ENCODE measurements around the gene OSBPL8.
"Not testable (repeated sequence)": the region's sequence is repeated elsewhere in the genome, so short reads cannot be mapped to it uniquely, and the experiment has no call there.

OSBPL8 gene

DNA sequence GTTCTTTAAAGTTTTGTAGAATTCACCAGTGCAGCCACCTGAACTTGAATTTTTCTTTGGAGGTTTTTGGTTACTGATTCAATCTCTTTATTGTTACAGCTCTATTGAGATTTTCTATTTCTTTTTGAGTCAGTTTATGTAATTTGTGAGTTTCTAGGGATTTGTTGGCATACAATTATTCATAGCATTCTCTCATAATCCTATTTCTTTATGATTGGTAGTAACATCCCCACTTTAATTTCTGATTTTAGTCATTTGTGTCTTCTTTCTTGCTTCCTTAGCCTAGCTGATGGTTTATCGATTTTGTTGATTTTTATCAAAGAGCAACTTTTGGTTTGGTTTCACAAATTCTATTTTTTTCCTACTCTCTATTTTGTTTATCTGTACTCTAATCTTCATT, 193.4 kb downstream of the OSBPL8 start:
- 100% methylated on average over 1 of the region's 1 CpG; no CpG with 5 or more reads in 1 of the 2 experiments for WGBS, 2 experiments (ENCODE audit: insufficient coverage in 2 of 2)
- H3K36me3 ChIP-seq (ENCODE audit: control insufficient read depth, insufficient read depth, low read length), result peaks cover 58% of the 10 kb centered on the region

GRCh38 chr12:76364131-76364530, 195.4 kb downstream of the OSBPL8 start:
- H3K36me3 ChIP-seq (ENCODE audit: control insufficient read depth, insufficient read depth, low read length), result peaks cover 45% of the 10 kb centered on the region
- not testable (repeated sequence) for H3K9me3 ChIP-seq (ENCODE audit: control insufficient read depth, low read length); H3K4me3 ChIP-seq (ENCODE audit: extremely low read depth, insufficient read depth, low read length, poor library complexity, severe bottlenecking); H3K27ac ChIP-seq (ENCODE audit: low read depth, low read length, severe bottlenecking); H3K4me1 ChIP-seq (ENCODE audit: control insufficient read depth, insufficient read depth, low read length, poor library complexity, severe bottlenecking)
- 83 to 93% methylated on average over 2 to 3 of the region's 5 CpGs for WGBS, 2 experiments (ENCODE audit: insufficient coverage in 2 of 2)

More for the DNA sequence above, 193.4 kb downstream of the OSBPL8 start:
- H3K4me1 ChIP-seq (ENCODE audit: control insufficient read depth, insufficient read depth, low read length, poor library complexity, severe bottlenecking), result no peaks in the 10 kb centered on the region
- no peak overlapping the region for H3K4me3 ChIP-seq (ENCODE audit: extremely low read depth, insufficient read depth, low read length, poor library complexity, severe bottlenecking)
- H3K27ac ChIP-seq (ENCODE audit: low read depth, low read length, severe bottlenecking), result no peak overlapping the region
- H3K9me3 ChIP-seq (ENCODE audit: control insufficient read depth, low read length), result no peaks in the 10 kb centered on the region

GRCh38 chr12:76360316-76360715, 199.3 kb downstream of the OSBPL8 start:
- H3K9me3 ChIP-seq (ENCODE audit: control insufficient read depth, low read length), result no peaks in the 10 kb centered on the region
- H3K27ac ChIP-seq (ENCODE audit: low read depth, low read length, severe bottlenecking), result no peak overlapping the region
- H3K4me3 ChIP-seq (ENCODE audit: extremely low read depth, insufficient read depth, low read length, poor library complexity, severe bottlenecking), result no peak overlapping the region
- H3K4me1 ChIP-seq (ENCODE audit: control insufficient read depth, insufficient read depth, low read length, poor library complexity, severe bottlenecking), result no peaks in the 10 kb centered on the region
- peaks cover 36% of the 10 kb centered on the region for H3K36me3 ChIP-seq (ENCODE audit: control insufficient read depth, insufficient read depth, low read length)
- 92 to 94% methylated on average over 9 of the region's 9 CpGs for WGBS, 2 experiments (ENCODE audit: insufficient coverage in 2 of 2)

DNA sequence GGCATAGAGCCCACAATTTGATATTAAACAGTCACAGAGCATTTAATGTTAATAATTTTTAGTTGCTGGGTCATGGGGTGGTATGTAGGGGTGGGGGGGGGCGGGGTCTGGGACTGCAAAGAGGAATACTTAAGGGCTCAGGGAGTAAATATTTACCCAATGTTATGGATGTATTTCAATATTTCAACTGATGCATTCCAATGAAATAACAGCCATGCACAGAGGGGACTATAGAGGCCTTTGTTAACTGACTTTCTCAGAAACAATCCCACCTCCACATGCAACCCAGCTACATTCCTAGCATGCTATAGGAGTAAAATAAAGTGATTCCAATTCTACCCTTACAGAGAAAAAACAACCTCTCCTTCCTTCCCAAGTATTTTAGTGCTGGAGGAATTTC, 203.5 kb downstream of the OSBPL8 start:
- H3K27ac ChIP-seq (ENCODE audit: low read depth, low read length, severe bottlenecking), result no peak overlapping the region
- no CpG with 5 or more reads among the region's 1 CpG for WGBS, 2 experiments (ENCODE audit: insufficient coverage in 2 of 2)
- H3K9me3 ChIP-seq (ENCODE audit: control insufficient read depth, low read length), result no peaks in the 10 kb centered on the region

DNA sequence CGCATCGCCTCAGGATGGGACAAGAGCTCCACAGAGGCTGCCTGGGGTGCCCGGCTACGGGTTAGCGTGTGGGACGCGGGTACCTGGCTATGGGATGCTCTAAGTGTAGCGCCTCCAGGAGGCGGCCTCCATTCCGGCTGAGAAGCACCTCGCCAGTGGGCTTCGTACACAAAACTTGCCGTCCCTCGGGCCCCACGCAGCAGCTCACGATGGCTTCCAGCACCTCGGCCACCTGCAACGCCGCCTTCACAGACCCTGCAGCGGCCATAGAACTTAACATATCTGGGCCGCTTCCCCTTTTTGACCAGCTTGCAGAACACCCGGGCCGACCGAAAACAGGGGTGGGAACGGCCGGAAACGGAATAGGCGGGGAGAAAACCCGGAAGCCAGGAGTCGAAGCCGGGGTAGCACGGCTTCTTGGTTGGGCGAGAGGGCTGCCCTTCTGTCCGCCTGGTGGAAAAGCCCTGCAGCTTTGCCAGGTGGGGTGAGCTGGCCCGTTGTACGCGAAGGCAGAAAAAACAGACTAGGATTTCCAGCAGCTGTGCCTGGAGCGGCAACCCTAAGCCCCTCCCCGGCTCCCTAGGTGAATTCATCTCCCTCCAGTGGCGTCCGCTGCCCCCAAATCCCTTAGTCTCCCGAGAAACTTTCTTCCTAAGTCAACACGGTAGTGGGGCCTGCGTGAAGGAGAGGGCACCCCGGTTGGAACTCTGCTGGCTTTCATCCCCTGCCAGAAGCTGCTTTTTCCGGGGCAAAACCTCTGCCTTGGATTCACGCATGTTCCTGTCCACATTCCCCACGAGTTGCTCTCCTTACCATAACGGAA, 211.3 kb downstream of the OSBPL8 start, which contains the start of gene BBS10:
TSS of gene BBS10 (minus strand) at position 337 of the 823 bp plus-strand sequence. CDS start at position 280, 57 bp downstream.
- Histone ChIP-seq H3K36me3 (ENCODE audit: control insufficient read depth, insufficient read depth, low read length) (peaks cover 5% of the 10 kb centered on the region), H3K9me3 (ENCODE audit: control insufficient read depth, low read length) (no peaks in the 10 kb centered on the region), H3K4me3 (ENCODE audit: extremely low read depth, insufficient read depth, low read length, poor library complexity, severe bottlenecking) (peak within 1 kb of the TSS; percentile 75), H3K27ac (ENCODE audit: low read depth, low read length, severe bottlenecking) (peak within 1 kb of the TSS; percentile 79), H3K4me1 (ENCODE audit: control insufficient read depth, insufficient read depth, low read length, poor library complexity, severe bottlenecking) (peaks cover 15% of the 10 kb centered on the region)
- WGBS, 2 experiments (ENCODE audit: insufficient coverage in 2 of 2), result 7 to 8% methylated on average over 39 to 47 of the region's 49 CpGs

More for the DNA sequence above, 203.5 kb downstream of the OSBPL8 start:
- no peak overlapping the region for H3K4me3 ChIP-seq (ENCODE audit: extremely low read depth, insufficient read depth, low read length, poor library complexity, severe bottlenecking)
- no peaks in the 10 kb centered on the region for H3K4me1 ChIP-seq (ENCODE audit: control insufficient read depth, insufficient read depth, low read length, poor library complexity, severe bottlenecking)
- H3K36me3 ChIP-seq (ENCODE audit: control insufficient read depth, insufficient read depth, low read length), result peaks cover 26% of the 10 kb centered on the region

DNA sequence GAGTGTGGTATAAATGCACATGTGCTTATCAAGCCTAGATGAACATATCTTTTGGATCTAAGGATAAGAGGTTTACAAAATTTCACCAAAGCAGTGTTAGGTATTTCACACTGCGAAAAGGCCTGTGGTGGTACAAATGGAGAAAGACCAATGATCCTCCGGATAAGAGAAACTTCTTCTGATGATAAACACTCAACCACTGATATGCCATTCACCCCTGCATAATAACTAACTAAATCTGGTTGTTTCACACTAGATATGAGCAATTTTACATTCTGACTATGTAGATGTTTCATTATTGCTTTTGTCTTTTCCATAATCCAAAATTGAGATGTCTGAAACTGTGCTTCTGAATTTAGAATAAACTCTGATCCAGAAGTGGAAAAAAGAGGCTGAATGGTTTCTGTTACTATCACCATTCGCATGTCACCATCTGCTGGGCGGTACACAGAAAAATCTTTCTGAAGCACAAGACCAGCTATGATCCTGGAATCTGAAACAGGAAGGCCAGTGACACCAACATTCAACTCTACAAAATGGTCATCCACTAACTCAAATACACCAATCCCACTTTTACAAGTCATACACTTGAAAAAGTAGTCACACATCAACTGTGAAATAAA, 212.7 kb downstream of the OSBPL8 start:
- 69 to 88% methylated on average over 2 to 3 of the region's 4 CpGs for WGBS, 2 experiments (ENCODE audit: insufficient coverage in 2 of 2)

GRCh38 chr12:76346236-76346635, 213.3 kb downstream of the OSBPL8 start:
- no CpG with 5 or more reads among the region's 4 CpGs for WGBS, 2 experiments (ENCODE audit: insufficient coverage in 2 of 2)
- no peak overlapping the region for H3K4me3 ChIP-seq (ENCODE audit: extremely low read depth, insufficient read depth, low read length, poor library complexity, severe bottlenecking)
- no peak overlapping the region for H3K27ac ChIP-seq (ENCODE audit: low read depth, low read length, severe bottlenecking)

More for the DNA sequence above, 212.7 kb downstream of the OSBPL8 start:
- no peaks in the 10 kb centered on the region for H3K9me3 ChIP-seq (ENCODE audit: control insufficient read depth, low read length)
- peak overlapping the region; percentile 75 for H3K4me3 ChIP-seq (ENCODE audit: extremely low read depth, insufficient read depth, low read length, poor library complexity, severe bottlenecking)
- peaks cover 5% of the 10 kb centered on the region for H3K36me3 ChIP-seq (ENCODE audit: control insufficient read depth, insufficient read depth, low read length)
- H3K27ac ChIP-seq (ENCODE audit: low read depth, low read length, severe bottlenecking), result no peak overlapping the region
- peaks cover 15% of the 10 kb centered on the region for H3K4me1 ChIP-seq (ENCODE audit: control insufficient read depth, insufficient read depth, low read length, poor library complexity, severe bottlenecking)

GRCh38 chr12:76345569-76345968, 214.0 kb downstream of the OSBPL8 start:
- H3K36me3 ChIP-seq (ENCODE audit: control insufficient read depth, insufficient read depth, low read length), result peaks cover under 1% of the 10 kb centered on the region
- H3K27ac ChIP-seq (ENCODE audit: low read depth, low read length, severe bottlenecking), result no peak overlapping the region
- H3K4me3 ChIP-seq (ENCODE audit: extremely low read depth, insufficient read depth, low read length, poor library complexity, severe bottlenecking), result no peak overlapping the region
- H3K9me3 ChIP-seq (ENCODE audit: control insufficient read depth, low read length), result no peaks in the 10 kb centered on the region
- WGBS, 2 experiments (ENCODE audit: insufficient coverage in 2 of 2), result 100% methylated on average over 1 of the region's 1 CpG; no CpG with 5 or more reads in 1 of the 2 experiments
- H3K4me1 ChIP-seq (ENCODE audit: control insufficient read depth, insufficient read depth, low read length, poor library complexity, severe bottlenecking), result peaks cover 15% of the 10 kb centered on the region

More at GRCh38 chr12:76346236-76346635, 213.3 kb downstream of the OSBPL8 start:
- Histone ChIP-seq H3K4me1 (ENCODE audit: control insufficient read depth, insufficient read depth, low read length, poor library complexity, severe bottlenecking) (peaks cover 15% of the 10 kb centered on the region), H3K36me3 (ENCODE audit: control insufficient read depth, insufficient read depth, low read length) (peaks cover 5% of the 10 kb centered on the region), H3K9me3 (ENCODE audit: control insufficient read depth, low read length) (no peaks in the 10 kb centered on the region)

GRCh38 chr12:76341436-76342030, 218.0 kb downstream of the OSBPL8 start:
- 95 to 100% methylated on average over 3 to 4 of the region's 5 CpGs for WGBS, 2 experiments (ENCODE audit: insufficient coverage in 2 of 2)
- H3K36me3 ChIP-seq (ENCODE audit: control insufficient read depth, insufficient read depth, low read length), result no peaks in the 10 kb centered on the region
- H3K9me3 ChIP-seq (ENCODE audit: control insufficient read depth, low read length), result no peaks in the 10 kb centered on the region
- peaks cover 9% of the 10 kb centered on the region for H3K4me1 ChIP-seq (ENCODE audit: control insufficient read depth, insufficient read depth, low read length, poor library complexity, severe bottlenecking)
- H3K27ac ChIP-seq (ENCODE audit: low read depth, low read length, severe bottlenecking), result no peak overlapping the region
- H3K4me3 ChIP-seq (ENCODE audit: extremely low read depth, insufficient read depth, low read length, poor library complexity, severe bottlenecking), result no peak overlapping the region

- Histone ChIP-seq H3K4me1 (ENCODE audit: control insufficient read depth, insufficient read depth, low read length, poor library complexity, severe bottlenecking) (peaks cover 3% of the 10 kb centered on the region), H3K4me3 (ENCODE audit: extremely low read depth, insufficient read depth, low read length, poor library complexity, severe bottlenecking) (no peak overlapping the region), H3K9me3 (ENCODE audit: control insufficient read depth, low read length) (no peaks in the 10 kb centered on the region), H3K27ac (ENCODE audit: low read depth, low read length, severe bottlenecking) (no peak overlapping the region), H3K36me3 (ENCODE audit: control insufficient read depth, insufficient read depth, low read length) (no peaks in the 10 kb centered on the region)
- 83 to 95% methylated on average over 5 to 9 of the region's 9 CpGs for WGBS, 2 experiments (ENCODE audit: insufficient coverage in 2 of 2)
These were observed 218.7 kb downstream of the OSBPL8 start for GRCh38 chr12:76340680-76341435.

Data from mesodermal cell (in vitro differentiated cells).